GM21576 (cell line): ENCODE results near the gene IBA57.
A peak's percentile ranks its signal among the peaks of the same experiment; 100 is the strongest.

Source experiments
- ATAC-seq: cut with Tn5 transposase; IDR thresholded peaks from one replicate; pipeline ENCODE4 v1.9.1; 2021; ENCODE audit warnings: mild to moderate bottlenecking, moderate library complexity; ENCODE audit not compliant: unreplicated experiment

IBA57 gene

GRCh38 chr1:228165372-228166169 lies at the start of gene IBA57:
IBA57 (plus strand) TSS chr1:228165804; CDS start chr1:228165817, 13 bp downstream.
- peak; percentile 80 for ATAC-seq

GRCh38 chr1:228117335-228117734 lies 48.3 kb upstream of the IBA57 start:
- ATAC-seq: no peak

GRCh38 chr1:228118040-228118439 lies 47.6 kb upstream of the IBA57 start:
- ATAC-seq: no peak

- no peak for ATAC-seq
These were observed 45.3 kb upstream of the IBA57 start for GRCh38 chr1:228120351-228120750.

- ATAC-seq: no peak
These were observed 44.6 kb upstream of the IBA57 start for GRCh38 chr1:228120857-228121489.

- ATAC-seq: no peak
These were observed 42.6 kb upstream of the IBA57 start for GRCh38 chr1:228122921-228123441.

- no peak for ATAC-seq
These were observed 42.1 kb upstream of the IBA57 start for GRCh38 chr1:228123505-228123904.

- ATAC-seq: no peak
These were observed 40.4 kb upstream of the IBA57 start for GRCh38 chr1:228125185-228125584.

GRCh38 chr1:228131766-228132165 lies 33.8 kb upstream of the IBA57 start:
- ATAC-seq: no peak

GRCh38 chr1:228134591-228134990 lies 31.0 kb upstream of the IBA57 start:
- ATAC-seq: no peak

- ATAC-seq: no peak
These were observed 28.7 kb upstream of the IBA57 start for GRCh38 chr1:228136901-228137300.

GRCh38 chr1:228139406-228139930 lies 26.1 kb upstream of the IBA57 start:
- ATAC-seq: no peak

GRCh38 chr1:228139931-228140723 lies 25.5 kb upstream of the IBA57 start, which contains the start of gene GUK1:
GUK1 (plus strand) TSS chr1:228140279; CDS start chr1:228140303, 24 bp downstream.
- peak; percentile 90 for ATAC-seq

GRCh38 chr1:228140724-228141225 lies 24.8 kb upstream of the IBA57 start:
- no peak for ATAC-seq

GRCh38 chr1:228141226-228142044 lies 24.2 kb upstream of the IBA57 start:
- ATAC-seq: no peak

GRCh38 chr1:228142155-228142691 lies 23.4 kb upstream of the IBA57 start:
- ATAC-seq: no peak

GRCh38 chr1:228142701-228143136 lies 22.9 kb upstream of the IBA57 start:
- ATAC-seq: no peak

GRCh38 chr1:228143480-228144192 lies 22.0 kb upstream of the IBA57 start:
- ATAC-seq: no peak
